Mesothelial cell of epicardium (in vitro differentiated cells): Measurements from ENCODE around the gene RAB1B. TPM values are rescaled to one million over a fixed set of nuclear protein-coding genes. Genes with fewer than 3 reads are reported as not detected.

Experiments
- DNase-seq, 2 experiments: peaks; one replicate each; pipeline ENCODE4 v3.0.0; 2021; ENCODE audit warnings: low spot score in 2 of 2; ENCODE audit not compliant: unreplicated experiment in 2 of 2
- H3K27ac Mint-ChIP-seq: 2 replicates; pipeline ENCODE4 v1.8.0; 2021; ENCODE audit warnings: mixed read lengths
- H3K27me3 Mint-ChIP-seq: 2 replicates; pipeline ENCODE4 v1.8.0; 2021; ENCODE audit warnings: low read depth, mixed read lengths
- H3K36me3 Mint-ChIP-seq: 2 replicates; pipeline ENCODE4 v1.8.0; 2021; ENCODE audit warnings: mixed read lengths
- H3K4me1 Mint-ChIP-seq: 2 replicates; pipeline ENCODE4 v1.8.0; 2021; ENCODE audit warnings: mixed read lengths
- H3K4me3 Mint-ChIP-seq: 2 replicates; pipeline ENCODE4 v1.8.0; 2021; ENCODE audit warnings: mild to moderate bottlenecking, moderate library complexity, mixed read lengths
- H3K9me3 Mint-ChIP-seq: 2 replicates; pipeline ENCODE4 v1.8.0; 2021; ENCODE audit warnings: mixed read lengths
- CTCF ChIP-seq: fragments of 200-600 bp; sonication (generic); IDR thresholded peaks from one replicate; pipeline ENCODE4 v1.5.0; 2021; ENCODE audit warnings: antibody characterized with exemption; ENCODE audit not compliant: unreplicated experiment
- total RNA-seq: library from RNA; stranded (reverse); gene quantifications from 3 replicates; pipeline ENCODE4 v1.2.1, GENCODE V29; 2021

RAB1B gene
- total RNA-seq, 1 donor from 2014 or later = 91.8 TPM

- Mint-ChIP-seq H3K36me3 (no peaks in the 10 kb centered on the region), H3K4me3 (peak overlapping the region; percentile 84), H3K9me3 (no peaks in the 10 kb centered on the region), H3K4me1 (peaks cover 41% of the 10 kb centered on the region), H3K27ac (peak overlapping the region; percentile 98), H3K27me3 (peaks cover 3% of the 10 kb centered on the region)
- DNase-seq = peak; percentile 56 to 69
- peak; percentile 23 for TF ChIP-seq CTCF
Observed at GRCh38 chr11:66313321-66314185, 45.1 kb downstream of the RAB1B start.

DNA sequence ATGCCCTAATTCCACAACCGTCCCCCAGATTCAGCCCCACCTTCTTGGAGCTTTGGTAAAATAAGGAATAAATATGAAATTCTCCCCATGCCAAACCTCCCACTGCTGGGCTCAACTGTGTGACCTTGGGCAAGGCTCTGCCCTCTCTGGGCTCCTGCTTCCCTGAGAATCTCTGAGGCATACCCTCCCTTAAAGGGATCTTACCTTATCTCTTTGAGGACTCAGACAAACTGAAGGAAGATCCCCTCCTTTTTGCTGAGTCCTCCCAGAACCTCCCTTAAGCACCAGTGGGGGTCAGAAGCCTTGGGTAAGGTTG, 45.7 kb downstream of the RAB1B start:
- Mint-ChIP-seq H3K27me3 (peaks cover 3% of the 10 kb centered on the region), H3K4me3 (peak overlapping the region; percentile 84), H3K36me3 (no peaks in the 10 kb centered on the region), H3K27ac (peak overlapping the region; percentile 98), H3K9me3 (no peaks in the 10 kb centered on the region), H3K4me1 (peaks cover 47% of the 10 kb centered on the region)
- no peak for TF ChIP-seq CTCF
- no peak for DNase-seq

GRCh38 chr11:66314561-66315497, 46.4 kb downstream of the RAB1B start:
- H3K27ac Mint-ChIP-seq = peak overlapping the region; percentile 98
- no peak for DNase-seq
- peaks cover 48% of the 10 kb centered on the region for H3K4me1 Mint-ChIP-seq
- no peaks in the 10 kb centered on the region for H3K36me3 Mint-ChIP-seq
- TF ChIP-seq CTCF = no peak
- peaks cover under 1% of the 10 kb centered on the region for H3K27me3 Mint-ChIP-seq
- H3K4me3 Mint-ChIP-seq = peak overlapping the region; percentile 84
- peaks cover under 1% of the 10 kb centered on the region for H3K9me3 Mint-ChIP-seq

DNA sequence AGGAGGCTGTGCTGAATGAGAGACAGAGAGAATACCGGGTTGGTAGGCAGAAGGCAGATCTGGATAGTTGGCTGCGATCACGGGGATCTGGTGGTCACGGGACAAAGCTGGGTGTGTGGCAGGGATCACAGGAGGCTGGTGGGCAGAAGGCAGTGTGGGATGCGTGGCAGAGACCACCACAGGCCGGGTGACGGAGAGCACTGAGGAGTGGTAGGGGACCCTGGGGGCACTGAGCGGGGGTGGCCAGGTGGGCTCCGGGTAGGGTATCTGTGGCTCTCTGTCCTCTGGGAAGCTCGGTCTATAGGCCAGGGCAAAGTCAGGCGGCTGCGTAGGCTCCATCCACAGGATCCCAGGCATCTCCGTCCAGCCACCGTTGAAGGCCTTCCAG, 47.1 kb downstream of the RAB1B start:
- Mint-ChIP-seq H3K27ac (peak overlapping the region; percentile 89), H3K4me1 (peaks cover 48% of the 10 kb centered on the region), H3K36me3 (no peaks in the 10 kb centered on the region), H3K27me3 (no peaks in the 10 kb centered on the region), H3K4me3 (peak overlapping the region; percentile 84), H3K9me3 (peaks cover 6% of the 10 kb centered on the region)
- DNase-seq = no peak
- no peak for TF ChIP-seq CTCF

DNA sequence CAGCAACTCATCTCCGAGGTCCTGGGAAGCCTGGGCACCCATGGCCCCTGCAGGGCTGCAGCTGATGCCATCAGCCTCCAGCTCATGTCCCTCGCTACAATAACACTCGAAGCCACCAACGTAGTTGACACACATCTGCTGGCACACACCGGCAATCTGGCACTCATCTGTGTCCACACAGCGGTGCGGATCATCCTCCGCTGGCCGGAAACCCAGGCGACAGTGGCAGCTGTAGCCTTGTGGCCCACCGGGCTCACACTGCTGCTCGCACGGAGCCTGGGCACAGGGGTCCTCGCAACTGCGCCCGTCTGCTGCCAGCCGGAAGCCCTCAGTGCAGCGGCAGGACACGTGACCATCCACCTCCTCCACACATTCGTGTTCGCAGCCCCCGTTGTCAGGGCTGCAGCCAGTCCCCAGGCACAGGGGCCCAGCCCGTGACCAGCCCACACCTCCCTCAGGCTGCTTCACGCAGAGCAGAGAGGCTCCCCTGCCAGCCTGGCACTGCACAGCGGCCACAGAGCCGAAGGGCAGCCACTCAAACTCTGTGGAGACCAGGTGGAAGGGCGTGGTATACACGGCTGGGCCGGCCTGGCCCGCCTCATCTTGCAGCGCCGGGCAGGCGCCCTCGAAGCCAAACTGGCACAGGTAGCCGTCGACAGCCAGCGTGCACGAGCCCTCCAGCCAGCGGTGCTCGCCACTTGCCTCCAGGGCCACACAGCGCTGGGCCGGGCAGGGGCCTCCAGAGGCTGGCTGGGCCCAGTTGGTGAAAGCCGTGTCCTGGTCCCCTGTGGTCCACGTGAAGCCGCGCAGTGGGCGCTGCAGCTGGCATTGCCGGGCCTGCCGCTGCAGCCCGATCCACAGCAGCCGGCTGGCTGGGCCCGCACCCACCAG, 47.7 kb downstream of the RAB1B start:
- no peak for DNase-seq
- Mint-ChIP-seq H3K36me3 (no peaks in the 10 kb centered on the region), H3K4me1 (peaks cover 48% of the 10 kb centered on the region), H3K27ac (peak overlapping the region; percentile 89), H3K27me3 (no peaks in the 10 kb centered on the region), H3K4me3 (peak overlapping the region; percentile 84), H3K9me3 (peaks cover 6% of the 10 kb centered on the region)
- no peak for TF ChIP-seq CTCF
